Measurements from ENCODE around the gene PDE5A. TPM values are rescaled to one million over a fixed set of nuclear protein-coding genes. Genes with fewer than 3 reads are reported as not detected.

PDE5A gene
- total RNA-seq, 1 experiment from 2014 or later: 0.89 TPM

GRCh38 chr4:119592830-119593229 is 35.8 kb downstream of the PDE5A start:
- no peak for DNase-seq (ENCODE audit: unreplicated experiment)
- Mint-ChIP-seq H3K27me3 (ENCODE audit: insufficient read depth, unreplicated experiment) (no peaks in the 10 kb centered on the region), H3K36me3 (ENCODE audit: insufficient read depth, unreplicated experiment) (no peaks in the 10 kb centered on the region), H3K27ac (ENCODE audit: low read depth, unreplicated experiment) (no peak overlapping the region), H3K4me3 (ENCODE audit: unreplicated experiment) (no peak overlapping the region), H3K9me3 (ENCODE audit: unreplicated experiment) (no peaks in the 10 kb centered on the region), H3K4me1 (ENCODE audit: insufficient read depth, unreplicated experiment) (no peaks in the 10 kb centered on the region)
- BruUV-seq (replicated peaks): no TSS peak
- POLR2A ChIA-PET: no interaction called here
- intact Hi-C loops (cut with micrococcal nuclease): no loop called here
- CTCF ChIA-PET: interaction anchor here (1.3 to 1.8 kb wide), 3 partner anchors 9 to 194 kb away, joined by 4 to 6 read pairs (median 6); no protein-coding TSS in a partner anchor
- TF ChIP-seq CTCF (IDR thresholded peaks at IDR 0.05; ENCODE audit: unreplicated experiment): no peak

GRCh38 chr4:119589165-119589564 is 39.4 kb downstream of the PDE5A start:
- H3K4me1 Mint-ChIP-seq (ENCODE audit: insufficient read depth, unreplicated experiment): no peaks in the 10 kb centered on the region
- POLR2A ChIA-PET: interaction anchor here (0.7 to 1.2 kb wide), 2 partner anchors 39 to 599 kb away, joined by 3 to 4 read pairs; no protein-coding TSS in a partner anchor

GRCh38 chr4:119587796-119588195 is 40.8 kb downstream of the PDE5A start:
- no peak overlapping the region for H3K27ac Mint-ChIP-seq (ENCODE audit: low read depth, unreplicated experiment)
- BruUV-seq (replicated peaks): no TSS peak
- H3K4me3 Mint-ChIP-seq (ENCODE audit: unreplicated experiment): no peak overlapping the region
- ChIA-PET POLR2A (no interaction called here), CTCF (interaction anchor here (0.6 kb wide), 1 partner anchor 285 kb away, joined by 4 read pairs; no protein-coding TSS in a partner anchor)
- no peaks in the 10 kb centered on the region for H3K4me1 Mint-ChIP-seq (ENCODE audit: insufficient read depth, unreplicated experiment)
- DNase-seq (ENCODE audit: unreplicated experiment): no peak
- intact Hi-C loops (cut with micrococcal nuclease): no loop called here
- H3K9me3 Mint-ChIP-seq (ENCODE audit: unreplicated experiment): no peaks in the 10 kb centered on the region
- H3K27me3 Mint-ChIP-seq (ENCODE audit: insufficient read depth, unreplicated experiment): no peaks in the 10 kb centered on the region
- H3K36me3 Mint-ChIP-seq (ENCODE audit: insufficient read depth, unreplicated experiment): no peaks in the 10 kb centered on the region
- no peak for TF ChIP-seq CTCF (IDR thresholded peaks at IDR 0.05; ENCODE audit: unreplicated experiment)

More at GRCh38 chr4:119589165-119589564, 39.4 kb downstream of the PDE5A start:
- Mint-ChIP-seq H3K4me3 (ENCODE audit: unreplicated experiment) (no peak overlapping the region), H3K27ac (ENCODE audit: low read depth, unreplicated experiment) (no peak overlapping the region), H3K9me3 (ENCODE audit: unreplicated experiment) (no peaks in the 10 kb centered on the region), H3K27me3 (ENCODE audit: insufficient read depth, unreplicated experiment) (no peaks in the 10 kb centered on the region), H3K36me3 (ENCODE audit: insufficient read depth, unreplicated experiment) (no peaks in the 10 kb centered on the region)
- CTCF ChIA-PET: interaction anchor here (1.0 kb wide), 1 partner anchor 32 kb away, joined by 3 read pairs; no protein-coding TSS in a partner anchor
- no TSS peak for BruUV-seq (replicated peaks)
- intact Hi-C loops (cut with micrococcal nuclease): no loop called here
- TF ChIP-seq CTCF (IDR thresholded peaks at IDR 0.05; ENCODE audit: unreplicated experiment): no peak
- DNase-seq (ENCODE audit: unreplicated experiment): no peak

- CTCF ChIA-PET: no interaction called here
- H3K36me3 Mint-ChIP-seq (ENCODE audit: insufficient read depth, unreplicated experiment): no peaks in the 10 kb centered on the region
- no peak for DNase-seq (ENCODE audit: unreplicated experiment)
- intact Hi-C loops (cut with micrococcal nuclease): no loop called here
- no TSS peak for BruUV-seq (replicated peaks)
- TF ChIP-seq CTCF (IDR thresholded peaks at IDR 0.05; ENCODE audit: unreplicated experiment): no peak
- POLR2A ChIA-PET: no interaction called here
- H3K27me3 Mint-ChIP-seq (ENCODE audit: insufficient read depth, unreplicated experiment): no peaks in the 10 kb centered on the region
- H3K4me3 Mint-ChIP-seq (ENCODE audit: unreplicated experiment): no peak overlapping the region
- no peaks in the 10 kb centered on the region for H3K4me1 Mint-ChIP-seq (ENCODE audit: insufficient read depth, unreplicated experiment)
- H3K9me3 Mint-ChIP-seq (ENCODE audit: unreplicated experiment): no peaks in the 10 kb centered on the region
- no peak overlapping the region for H3K27ac Mint-ChIP-seq (ENCODE audit: low read depth, unreplicated experiment)
These were observed 42.8 kb downstream of the PDE5A start for GRCh38 chr4:119585771-119586170.
